NT2/D1 (cell line): ENCODE results near the gene SMIM26.

Source experiments
- DNase-seq: peaks from one replicate; pipeline ENCODE4 v3.0.0-alpha.2; 2011; ENCODE audit warnings: low read depth, low spot score
- H3K27me3 ChIP-seq: 2 replicates; pipeline ENCODE4 v1.6.0; 2011; ENCODE audit warnings: mild to moderate bottlenecking; ENCODE audit not compliant: insufficient read length, insufficient read depth
- H3K36me3 ChIP-seq: 2 replicates; pipeline ENCODE4 v1.6.1; 2011; ENCODE audit warnings: mild to moderate bottlenecking, low read length, mixed read lengths; ENCODE audit not compliant: insufficient read depth, insufficient read length
- H3K4me1 ChIP-seq: 2 replicates; pipeline ENCODE4 v1.5.1; 2011; ENCODE audit not compliant: insufficient read depth, insufficient read length
- H3K4me3 ChIP-seq: 2 replicates; pipeline ENCODE4 v1.5.1; 2011; ENCODE audit warnings: low read depth; ENCODE audit not compliant: insufficient read length
- H3K9ac ChIP-seq: 2 replicates; pipeline ENCODE4 v1.6.0; 2011; ENCODE audit warnings: low read depth; ENCODE audit not compliant: insufficient read length
- H3K9me3 ChIP-seq: 2 replicates; pipeline ENCODE4 v1.5.1; 2011; ENCODE audit warnings: mild to moderate bottlenecking, low read length; ENCODE audit not compliant: insufficient read depth
- SUZ12 ChIP-seq: IDR thresholded peaks from 2 replicates; pipeline ENCODE4 v1.6.1; 2011; ENCODE audit not compliant: insufficient read length, insufficient read depth; ENCODE audit errors: extremely low read depth
- YY1 ChIP-seq: IDR thresholded peaks from 2 replicates; pipeline ENCODE4 v1.6.1; 2011; ENCODE audit not compliant: insufficient read length, insufficient read depth
- ZNF274 ChIP-seq: IDR thresholded peaks from 2 replicates; pipeline ENCODE4 v1.6.1; 2011; ENCODE audit warnings: mild to moderate bottlenecking, low read depth, low read length

The SMIM26 gene

GRCh38 chr20:18545566-18545965, 21.7 kb upstream of the SMIM26 start:
- TF ChIP-seq ZNF274 (no peak), SUZ12 (no peak), YY1 (no peak)
- no peak overlapping the region for H3K4me3 ChIP-seq
- no peak for DNase-seq
- H3K36me3 ChIP-seq: peaks cover 72% of the 10 kb centered on the region
- no peak overlapping the region for H3K9ac ChIP-seq
- H3K9me3 ChIP-seq: no peaks in the 10 kb centered on the region
- H3K27me3 ChIP-seq: no peaks in the 10 kb centered on the region
- H3K4me1 ChIP-seq: no peaks in the 10 kb centered on the region

- DNase-seq: no peak
- no peak for TF ChIP-seq SUZ12
- TF ChIP-seq ZNF274: no peak
- TF ChIP-seq YY1: no peak
- Histone ChIP-seq H3K36me3 (peaks cover 73% of the 10 kb centered on the region), H3K4me3 (no peak overlapping the region), H3K27me3 (no peaks in the 10 kb centered on the region), H3K9ac (no peak overlapping the region), H3K9me3 (no peaks in the 10 kb centered on the region), H3K4me1 (no peaks in the 10 kb centered on the region)
Observed at GRCh38 chr20:18548465-18548864, 18.8 kb upstream of the SMIM26 start.

- TF ChIP-seq SUZ12 (no peak), YY1 (no peak), ZNF274 (no peak)
- H3K4me3 ChIP-seq: no peak overlapping the region
- no peak for DNase-seq
- no peaks in the 10 kb centered on the region for H3K4me1 ChIP-seq
- no peaks in the 10 kb centered on the region for H3K9me3 ChIP-seq
- H3K27me3 ChIP-seq: no peaks in the 10 kb centered on the region
- H3K9ac ChIP-seq: no peak overlapping the region
- peaks cover 48% of the 10 kb centered on the region for H3K36me3 ChIP-seq
Observed at GRCh38 chr20:18553746-18554145, 13.5 kb upstream of the SMIM26 start.

- peak overlapping the region; percentile 95 for H3K9ac ChIP-seq
- no peaks in the 10 kb centered on the region for H3K9me3 ChIP-seq
- H3K4me3 ChIP-seq: peak overlapping the region; percentile 87
- no peak for DNase-seq
- no peaks in the 10 kb centered on the region for H3K27me3 ChIP-seq
- H3K4me1 ChIP-seq: no peaks in the 10 kb centered on the region
- H3K36me3 ChIP-seq: peaks cover 27% of the 10 kb centered on the region
- TF ChIP-seq YY1: no peak
- no peak for TF ChIP-seq SUZ12
- no peak for TF ChIP-seq ZNF274
Observed at GRCh38 chr20:18567739-18568091, 483 bp downstream of the SMIM26 start.

GRCh38 chr20:18571009-18571408, 3.8 kb downstream of the SMIM26 start:
- Histone ChIP-seq H3K4me3 (no peak overlapping the region), H3K27me3 (no peaks in the 10 kb centered on the region), H3K9ac (no peak overlapping the region), H3K36me3 (peaks cover 24% of the 10 kb centered on the region), H3K4me1 (no peaks in the 10 kb centered on the region), H3K9me3 (no peaks in the 10 kb centered on the region)
- DNase-seq: no peak
- no peak for TF ChIP-seq YY1
- TF ChIP-seq SUZ12: no peak
- TF ChIP-seq ZNF274: no peak

GRCh38 chr20:18571578-18571977, 4.3 kb downstream of the SMIM26 start:
- DNase-seq: no peak
- TF ChIP-seq SUZ12: no peak
- TF ChIP-seq YY1: no peak
- TF ChIP-seq ZNF274: no peak

GRCh38 chr20:18577942-18578341, 10.7 kb downstream of the SMIM26 start:
- H3K9ac ChIP-seq: no peak overlapping the region
- no peak overlapping the region for H3K4me3 ChIP-seq
- no peak for DNase-seq
- H3K27me3 ChIP-seq: no peaks in the 10 kb centered on the region
- TF ChIP-seq ZNF274 (no peak), YY1 (no peak), SUZ12 (no peak)
- no peaks in the 10 kb centered on the region for H3K36me3 ChIP-seq
- no peaks in the 10 kb centered on the region for H3K4me1 ChIP-seq
- H3K9me3 ChIP-seq: no peaks in the 10 kb centered on the region

More at GRCh38 chr20:18571578-18571977, 4.3 kb downstream of the SMIM26 start:
- H3K36me3 ChIP-seq: peaks cover 24% of the 10 kb centered on the region
- no peaks in the 10 kb centered on the region for H3K4me1 ChIP-seq
- H3K9me3 ChIP-seq: no peaks in the 10 kb centered on the region
- H3K4me3 ChIP-seq: no peak overlapping the region
- H3K27me3 ChIP-seq: no peaks in the 10 kb centered on the region
- H3K9ac ChIP-seq: no peak overlapping the region

GRCh38 chr20:18578581-18578980, 11.3 kb downstream of the SMIM26 start:
- Histone ChIP-seq H3K9me3 (no peaks in the 10 kb centered on the region), H3K27me3 (no peaks in the 10 kb centered on the region), H3K4me3 (no peak overlapping the region), H3K4me1 (no peaks in the 10 kb centered on the region), H3K9ac (no peak overlapping the region), H3K36me3 (no peaks in the 10 kb centered on the region)
- no peak for TF ChIP-seq ZNF274
- no peak for TF ChIP-seq YY1
- TF ChIP-seq SUZ12: no peak
- no peak for DNase-seq
